Activated T-helper 9 cell treated with anti-CD3 and anti-CD28 coated beads, Interleukin-2, amount 50 U/mL, for 16 hours (primary cell): ENCODE data around the gene EGFL7.
A peak's percentile ranks its signal among the peaks of the same experiment; 100 is the strongest.
"Not testable (repeated sequence)": the region's sequence is repeated elsewhere in the genome, so short reads cannot be mapped to it uniquely, and the experiment has no call there.

Source experiments
- DNase-seq: peaks from one replicate; pipeline ENCODE4 v3.0.0-alpha.2; 2020; ENCODE audit warnings: low read depth

EGFL7 gene

DNA sequence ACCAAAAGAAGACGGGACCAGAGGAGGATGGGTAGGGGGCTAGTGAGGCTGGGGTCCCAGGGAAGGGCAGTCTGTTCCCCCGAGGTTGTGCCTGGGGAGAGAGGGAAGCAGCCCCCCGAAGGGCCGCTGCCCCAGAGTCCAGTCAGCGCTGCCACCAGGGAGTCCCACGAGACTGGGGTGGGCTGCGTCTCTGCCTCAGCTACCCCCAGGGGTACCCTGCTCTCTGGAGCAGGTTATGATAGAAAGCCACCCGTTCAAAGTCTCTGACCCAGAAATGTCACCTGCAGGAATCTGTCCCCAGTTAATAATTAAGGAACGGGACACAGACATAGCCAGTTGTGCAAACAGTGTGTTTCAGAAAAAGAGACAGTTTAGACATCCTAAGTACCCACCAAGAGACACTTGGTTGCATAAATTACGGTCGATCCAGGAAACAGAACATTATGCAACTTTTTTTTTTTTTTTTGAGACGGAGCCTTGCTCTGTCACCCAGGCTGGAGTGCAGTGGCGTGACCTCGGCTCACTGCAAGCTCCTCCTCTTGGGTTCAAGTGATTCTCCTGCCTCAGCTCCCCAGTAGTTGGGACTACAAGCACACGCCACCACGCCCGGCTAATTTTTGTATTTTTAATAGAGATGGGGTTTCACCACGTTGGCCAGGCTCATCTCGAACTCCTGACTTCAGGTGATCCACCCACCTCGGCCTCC lies 35.3 kb downstream of the EGFL7 start:
- no peak for DNase-seq

DNA sequence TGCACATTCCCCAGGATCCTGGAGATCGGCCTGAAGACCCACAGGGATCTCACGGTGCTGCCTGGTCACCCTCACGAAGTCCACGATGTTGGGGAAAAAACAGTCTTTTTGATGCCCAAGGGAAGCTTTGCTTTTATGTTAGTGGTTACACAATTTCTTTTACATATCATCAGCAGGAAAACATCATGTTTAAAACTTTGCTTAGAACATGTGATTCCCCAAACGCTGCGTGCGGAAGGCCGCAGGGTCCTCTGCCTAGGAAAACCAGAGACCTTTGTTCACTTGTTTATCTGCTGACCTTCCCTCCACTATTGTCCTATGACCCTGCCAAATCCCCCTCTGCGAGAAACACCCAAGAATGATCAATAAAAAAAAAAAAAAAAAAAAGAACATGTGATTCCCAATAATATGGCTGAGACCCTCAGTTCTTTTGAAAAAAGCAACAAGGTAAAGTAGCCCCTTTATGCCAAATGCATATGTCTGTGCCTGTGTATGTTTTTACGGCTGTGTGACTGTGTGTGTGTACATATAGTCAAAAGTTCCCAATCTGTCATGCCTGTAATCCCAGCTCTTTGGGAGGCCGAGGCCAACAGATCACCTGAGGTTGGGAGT lies 36.0 kb downstream of the EGFL7 start:
- no peak for DNase-seq

DNA sequence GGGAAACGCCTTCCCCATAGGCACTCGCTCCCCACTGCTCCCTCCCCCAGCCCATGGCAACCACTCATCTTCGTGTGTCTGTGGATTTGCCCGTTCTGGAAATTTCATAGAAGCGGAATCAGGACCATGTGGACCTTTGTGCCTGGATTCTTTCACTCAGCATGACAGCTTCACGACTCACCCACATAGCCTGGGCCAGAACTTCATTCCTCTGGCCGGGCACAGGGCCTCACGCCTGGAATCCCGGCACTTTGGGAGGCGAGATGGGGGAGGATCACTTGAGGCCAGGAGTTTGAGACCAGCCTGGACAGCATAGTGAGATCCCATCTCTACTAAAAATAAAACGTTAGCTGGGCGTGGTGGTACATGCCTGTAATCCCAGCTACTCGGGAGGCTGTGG lies 37.6 kb downstream of the EGFL7 start:
- no peak for DNase-seq

DNA sequence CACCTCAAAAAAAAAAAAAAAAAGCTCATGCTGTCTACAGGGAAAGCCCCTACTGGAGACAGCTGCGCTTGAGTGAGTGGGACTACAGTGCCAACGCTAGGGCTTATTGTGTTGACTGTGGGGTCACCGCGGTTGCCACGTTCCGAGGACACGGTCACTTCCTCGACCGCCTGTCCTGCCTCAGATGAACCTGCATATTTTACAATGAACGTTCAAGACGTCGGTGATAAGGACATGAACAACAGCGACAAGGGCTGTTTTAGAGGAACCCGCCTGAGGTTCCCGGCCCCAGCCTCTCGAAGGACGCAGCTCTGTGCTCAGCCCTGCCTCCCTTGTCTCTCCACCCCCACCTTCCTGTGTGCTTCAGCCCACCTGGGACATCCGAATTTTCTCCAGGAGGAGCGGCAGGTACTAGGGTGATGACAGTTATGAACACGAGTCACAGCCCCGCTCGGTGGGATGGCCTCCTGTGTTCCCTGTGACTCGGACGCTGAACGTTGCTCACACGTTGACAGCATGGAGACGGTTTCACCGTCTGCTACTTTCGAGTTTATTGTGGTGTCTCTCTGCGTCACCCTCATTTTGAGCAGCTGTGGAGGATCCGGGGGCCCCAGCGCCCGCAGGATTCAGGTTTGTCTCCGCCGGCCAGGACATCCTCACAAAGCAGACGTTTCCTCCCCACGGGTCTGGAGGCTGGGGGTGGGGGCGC lies 38.4 kb downstream of the EGFL7 start:
- peak; percentile 45 for DNase-seq

DNA sequence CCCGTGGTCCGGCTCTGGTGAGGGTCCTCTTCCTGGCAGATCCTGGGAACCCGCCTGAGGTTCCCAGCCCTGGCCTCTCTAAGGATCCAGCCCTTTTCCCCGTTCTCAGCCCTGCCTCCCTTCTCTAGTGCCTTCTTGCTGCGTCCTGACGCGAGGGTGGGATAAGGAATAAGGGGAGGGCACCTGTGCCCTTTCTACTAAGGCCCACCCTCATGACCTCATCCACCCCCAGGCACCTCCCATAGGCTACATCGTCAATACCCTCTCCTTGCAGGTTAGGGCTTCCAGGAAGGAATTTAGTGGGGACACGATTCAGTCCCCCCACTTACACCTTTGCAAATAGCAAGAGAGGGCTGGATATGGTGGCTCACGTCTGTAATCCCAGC lies 38.9 kb downstream of the EGFL7 start:
- DNase-seq, result no peak

DNA sequence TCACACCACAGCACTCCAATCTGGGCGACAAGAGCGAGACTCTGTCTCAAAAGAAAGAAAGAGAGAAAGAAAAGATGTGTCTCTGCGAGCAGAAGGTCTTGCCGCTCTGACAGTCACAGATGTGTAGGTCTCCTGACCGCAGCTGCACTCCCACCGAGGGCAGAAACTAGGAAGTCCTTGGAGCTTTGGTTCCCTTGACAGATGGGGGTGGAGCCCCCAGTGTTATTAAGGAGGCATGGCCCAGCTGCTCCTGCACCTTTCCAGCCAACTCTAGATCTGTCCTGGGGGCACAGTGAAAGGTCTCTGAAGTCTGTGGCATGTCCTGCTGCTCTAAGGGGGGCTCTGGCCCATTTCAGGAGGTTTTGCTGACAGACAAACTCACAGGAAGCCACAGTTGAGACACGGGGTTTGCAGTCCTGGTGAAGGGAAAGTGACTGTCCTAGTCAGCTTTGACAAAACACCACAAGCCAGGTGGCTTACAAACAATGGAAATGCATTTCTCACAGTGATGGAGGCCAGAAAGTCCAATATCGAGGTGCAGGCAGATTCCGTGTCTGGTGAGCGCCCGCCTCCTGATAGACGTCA lies 40.7 kb downstream of the EGFL7 start:
- no peak for DNase-seq

DNA sequence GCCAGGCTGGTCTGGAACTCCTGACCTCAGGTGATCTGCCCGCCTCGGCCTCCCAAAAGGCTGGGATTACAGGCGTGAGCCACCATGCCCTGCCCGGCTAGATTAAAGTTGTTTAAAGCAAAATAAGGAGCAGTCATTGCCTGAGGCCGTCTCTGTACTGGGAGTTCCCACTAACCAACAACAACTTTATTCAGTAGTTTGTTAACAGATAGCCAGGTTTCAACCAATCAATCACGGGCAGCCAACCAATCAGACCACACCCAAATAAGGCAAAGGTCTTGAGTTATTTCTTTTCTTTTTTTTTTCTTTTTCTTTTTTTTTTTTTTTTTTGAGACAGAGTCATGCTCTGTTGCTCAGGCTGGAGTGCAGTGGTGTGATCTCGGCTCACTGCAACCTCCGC lies 42.0 kb downstream of the EGFL7 start:
- DNase-seq, result not testable (repeated sequence)

DNA sequence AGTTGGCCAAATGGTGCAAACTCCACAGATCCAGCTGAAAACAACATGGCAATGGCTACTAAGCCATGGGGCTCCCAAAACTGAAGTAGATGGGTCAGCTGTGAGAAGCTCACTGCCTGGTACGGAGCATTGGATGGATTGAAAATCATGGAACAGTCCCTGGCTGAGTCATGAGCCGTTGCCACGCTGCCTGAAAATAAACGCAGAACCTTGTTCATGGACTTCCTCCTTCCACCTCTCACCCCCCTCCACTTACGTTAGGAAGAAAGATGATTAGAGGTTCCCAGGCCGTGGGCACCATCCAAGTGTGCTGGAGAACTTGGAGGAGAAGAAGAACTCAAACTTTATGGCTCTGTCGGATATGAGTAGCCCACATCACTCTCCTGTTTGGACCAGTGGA lies 42.8 kb downstream of the EGFL7 start:
- no peak for DNase-seq

DNA sequence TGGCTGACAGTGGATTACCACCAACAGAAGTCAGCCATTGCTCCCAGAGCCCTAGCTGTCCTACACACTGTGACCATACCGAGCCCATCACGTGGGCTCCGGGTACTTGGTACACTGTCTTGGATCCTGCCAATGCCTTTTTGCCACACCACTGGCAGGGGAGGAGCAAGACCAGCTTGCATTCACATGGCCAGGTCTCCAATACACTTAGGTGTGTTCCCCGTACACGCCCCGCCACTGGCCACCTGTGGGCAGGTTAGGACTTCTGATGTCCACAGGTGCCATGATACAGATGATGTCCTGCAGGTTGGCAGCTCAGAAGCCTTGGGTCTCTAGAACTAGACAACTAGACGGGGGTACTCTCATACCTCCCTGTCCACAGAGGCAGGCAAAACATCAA lies 44.3 kb downstream of the EGFL7 start:
- DNase-seq, result no peak

DNA sequence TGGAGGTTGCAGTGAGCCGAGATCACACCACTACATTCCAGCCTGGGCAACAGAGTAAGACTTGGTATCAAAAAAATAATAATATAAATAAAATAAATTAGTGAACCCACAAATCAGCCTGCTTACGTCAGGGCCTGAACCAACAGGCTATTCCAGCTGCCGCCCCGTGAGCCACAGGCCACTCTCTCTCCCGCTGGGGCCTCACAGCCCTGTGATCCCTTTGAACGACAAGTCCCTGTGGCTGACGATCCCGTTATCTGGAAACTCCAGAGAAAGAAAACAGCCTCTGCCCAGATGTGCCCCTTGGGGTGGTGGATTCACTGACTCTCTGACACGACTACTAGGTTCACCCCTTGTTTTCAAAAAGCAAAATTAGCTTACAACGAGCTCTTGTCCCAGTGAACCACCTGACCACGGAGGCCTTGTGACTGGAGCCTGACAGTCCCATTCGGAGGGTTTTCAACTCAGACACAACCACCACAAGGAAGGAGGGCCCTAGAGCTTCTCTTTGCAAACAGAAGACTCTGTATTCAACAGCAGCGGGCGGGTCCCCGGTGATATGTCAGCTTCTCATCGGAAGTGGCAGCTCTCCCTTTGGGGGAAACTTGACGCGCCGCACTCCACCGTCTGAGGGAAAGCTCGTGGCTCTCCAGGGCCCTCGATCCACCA lies 45.3 kb downstream of the EGFL7 start:
- DNase-seq, result no peak

DNA sequence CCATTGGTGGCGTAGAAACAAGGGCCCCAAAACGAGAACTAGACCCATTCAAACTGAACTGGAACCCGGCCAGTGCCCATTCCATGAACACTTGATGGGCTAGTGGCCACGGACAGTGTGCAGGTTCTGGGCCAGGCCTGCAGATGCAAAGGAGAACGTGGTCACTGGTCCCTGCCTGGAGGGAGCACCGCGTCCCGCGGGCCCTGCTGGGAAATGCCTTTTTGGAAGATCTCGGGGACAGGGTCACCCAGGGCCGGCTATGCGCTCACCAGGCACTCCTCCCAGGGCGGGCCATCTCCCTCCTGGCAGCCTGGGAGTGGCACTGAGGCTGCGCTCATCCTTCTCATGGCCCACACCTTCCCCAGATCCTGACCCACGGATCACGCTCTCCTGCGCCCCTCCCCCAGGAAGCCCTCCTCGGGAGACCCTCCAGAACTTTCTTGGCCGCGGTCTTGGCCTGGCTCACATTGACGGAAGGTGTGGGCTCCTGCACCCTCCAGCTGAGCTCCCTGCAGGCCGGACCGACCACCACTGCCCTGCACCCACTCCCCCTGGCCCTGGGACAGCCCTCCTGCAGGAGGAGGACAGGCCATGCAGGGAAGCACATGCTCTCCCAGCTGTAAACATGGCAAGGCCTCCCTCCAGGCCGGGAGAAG lies 46.9 kb downstream of the EGFL7 start:
- DNase-seq, result no peak

DNA sequence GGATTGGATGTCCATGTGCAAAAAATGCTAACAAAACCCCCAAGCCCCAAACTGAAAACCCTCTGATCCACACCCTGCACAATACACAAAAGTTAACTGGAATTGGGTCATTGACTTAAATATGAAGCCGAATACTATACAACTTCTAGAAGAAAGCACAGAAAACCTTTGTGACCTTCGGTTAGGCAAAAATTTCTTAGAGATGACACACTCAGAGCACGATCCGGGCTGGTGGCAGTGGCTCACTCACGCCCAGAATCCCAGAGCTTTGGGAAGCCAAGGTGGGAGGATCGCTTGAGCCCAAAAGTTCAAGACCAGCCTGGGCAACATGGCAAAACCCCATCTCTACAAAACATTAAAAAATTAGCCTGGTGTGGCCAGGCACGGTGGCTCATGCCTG lies 47.8 kb downstream of the EGFL7 start:
- no peak for DNase-seq

DNA sequence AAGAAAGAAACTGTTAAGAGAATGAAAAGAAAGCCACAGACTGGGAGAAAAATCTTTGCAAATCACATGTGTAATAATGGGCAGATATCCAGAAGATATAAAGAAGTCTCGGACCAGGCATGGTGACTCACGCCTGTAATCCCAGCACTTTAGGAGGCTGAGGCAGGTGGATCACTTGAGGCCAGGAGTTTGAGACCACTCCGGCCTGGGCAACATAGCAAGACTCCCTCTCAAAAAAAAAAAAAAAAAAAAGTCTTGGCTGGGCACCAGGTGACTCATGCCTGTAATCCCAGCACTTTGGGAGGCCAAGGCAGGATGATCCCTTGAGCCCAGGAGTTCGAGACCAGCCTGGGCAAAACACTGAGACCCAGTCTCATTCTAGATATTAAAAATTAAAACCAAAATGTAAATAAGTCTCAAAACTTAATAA lies 48.5 kb downstream of the EGFL7 start:
- not testable (repeated sequence) for DNase-seq

DNA sequence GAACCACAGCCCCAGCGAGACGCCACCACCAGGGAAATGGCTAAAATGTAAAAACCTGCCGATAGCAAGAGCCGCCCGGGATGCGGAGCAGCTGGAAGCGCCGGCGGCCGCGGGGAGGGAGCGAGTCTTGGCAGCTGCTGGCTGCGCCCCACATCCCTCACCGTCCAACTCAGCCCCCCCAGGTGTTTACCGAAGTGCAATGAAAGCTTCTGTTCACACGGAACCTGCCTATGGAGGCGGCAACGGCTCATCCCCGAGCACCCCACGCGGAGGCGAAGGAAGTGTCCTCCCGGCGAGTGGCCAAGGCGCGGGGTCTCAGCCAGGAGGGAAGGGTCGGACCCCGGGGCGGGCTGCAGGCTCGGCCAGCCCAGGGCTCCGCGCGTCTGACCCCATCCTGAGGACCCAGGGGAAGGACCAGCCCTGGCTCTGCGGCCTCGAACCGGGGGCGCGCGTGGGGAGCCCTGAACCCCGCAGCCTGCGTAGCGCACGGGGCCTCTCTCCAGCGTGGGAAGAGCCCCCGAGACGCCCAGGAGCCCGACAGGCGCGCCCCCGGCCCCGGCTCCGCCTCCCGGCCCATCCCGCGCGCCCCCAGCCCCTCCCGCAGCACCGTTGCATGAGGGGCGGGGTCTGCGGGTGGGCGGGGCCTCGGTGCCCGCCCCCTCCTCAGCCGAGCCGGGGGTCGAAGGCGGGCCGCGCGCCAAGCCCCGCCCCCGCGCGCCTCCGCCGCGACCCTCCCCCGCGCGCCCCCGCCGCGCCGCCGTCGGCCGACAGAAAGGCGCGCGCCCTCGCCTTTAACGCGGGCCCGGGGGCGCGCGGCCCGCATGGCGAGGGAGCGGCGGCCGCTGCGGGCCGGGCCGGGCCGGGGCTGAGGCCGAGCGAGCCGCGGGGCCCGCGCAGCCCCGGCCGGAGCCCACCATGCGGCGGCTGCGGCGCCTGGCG lies 49.3 kb downstream of the EGFL7 start, which contains the start of gene DIPK1B:
TSS of gene DIPK1B (plus strand) at position 822 of the 939 bp plus-strand sequence. CDS start at position 916, 94 bp downstream.
- no peak for DNase-seq

DNA sequence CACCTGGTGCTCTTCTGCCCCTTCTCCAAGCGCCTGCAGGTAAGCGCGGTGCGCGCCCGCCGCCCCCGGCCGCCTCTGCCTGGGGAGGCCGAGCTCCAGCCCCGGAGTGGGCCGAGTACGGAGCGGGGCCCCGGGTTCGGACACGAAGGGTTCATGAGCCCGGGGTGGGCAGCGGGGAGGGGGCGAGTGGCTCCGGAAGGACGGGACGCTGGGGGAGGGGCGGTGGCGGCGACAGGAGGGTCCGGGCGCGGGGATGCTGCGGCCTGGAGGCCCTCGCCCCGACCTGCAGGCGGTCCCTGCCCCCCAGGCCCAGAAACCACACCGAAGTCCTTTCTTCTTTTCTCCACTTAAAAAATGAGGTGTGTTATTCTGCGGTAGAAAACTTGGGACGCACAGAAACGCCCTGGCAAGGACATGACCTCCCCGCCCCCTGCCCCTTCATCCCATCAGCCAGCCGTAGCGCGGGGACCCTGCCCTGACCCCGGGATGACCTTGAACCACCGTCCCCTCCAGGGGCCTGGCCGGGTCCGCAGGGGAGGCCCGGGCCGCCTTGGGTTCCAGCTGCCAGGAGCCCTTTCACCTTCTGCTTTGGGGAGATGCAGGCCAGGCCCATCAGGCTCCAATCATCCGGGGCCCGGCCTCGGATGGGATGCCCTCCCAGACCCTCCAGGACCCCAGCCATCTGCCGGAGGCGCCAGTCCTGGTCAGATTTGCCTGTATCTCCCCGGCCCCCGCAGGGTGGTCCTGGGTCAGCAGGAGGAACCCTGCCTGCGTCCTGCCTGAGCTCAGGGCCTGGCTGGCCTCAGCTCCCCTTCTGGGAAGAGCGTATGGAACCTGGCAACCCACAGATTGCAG lies 50.2 kb downstream of the EGFL7 start:
- DNase-seq, result no peak

DNA sequence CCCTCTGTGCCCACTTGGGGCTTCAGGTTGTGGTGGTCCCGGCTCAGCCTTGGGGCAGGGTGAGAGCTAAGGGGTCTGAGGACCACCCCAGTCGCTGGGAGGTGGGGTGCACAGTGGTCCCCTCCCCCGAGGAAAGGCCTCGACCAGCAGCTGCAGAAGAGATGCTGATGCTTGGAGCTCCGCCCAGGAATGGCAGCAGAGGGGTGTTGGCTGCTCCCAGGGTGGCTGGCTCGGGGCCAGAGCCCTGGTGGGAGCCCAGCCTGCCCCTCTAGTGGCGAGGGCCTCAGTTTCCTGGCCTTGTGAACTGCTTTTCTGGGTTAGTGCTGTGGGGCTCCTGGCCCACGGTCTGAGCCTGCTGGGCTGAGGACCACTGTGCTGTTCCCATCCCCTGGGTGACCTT lies 50.8 kb downstream of the EGFL7 start:
- no peak for DNase-seq

DNA sequence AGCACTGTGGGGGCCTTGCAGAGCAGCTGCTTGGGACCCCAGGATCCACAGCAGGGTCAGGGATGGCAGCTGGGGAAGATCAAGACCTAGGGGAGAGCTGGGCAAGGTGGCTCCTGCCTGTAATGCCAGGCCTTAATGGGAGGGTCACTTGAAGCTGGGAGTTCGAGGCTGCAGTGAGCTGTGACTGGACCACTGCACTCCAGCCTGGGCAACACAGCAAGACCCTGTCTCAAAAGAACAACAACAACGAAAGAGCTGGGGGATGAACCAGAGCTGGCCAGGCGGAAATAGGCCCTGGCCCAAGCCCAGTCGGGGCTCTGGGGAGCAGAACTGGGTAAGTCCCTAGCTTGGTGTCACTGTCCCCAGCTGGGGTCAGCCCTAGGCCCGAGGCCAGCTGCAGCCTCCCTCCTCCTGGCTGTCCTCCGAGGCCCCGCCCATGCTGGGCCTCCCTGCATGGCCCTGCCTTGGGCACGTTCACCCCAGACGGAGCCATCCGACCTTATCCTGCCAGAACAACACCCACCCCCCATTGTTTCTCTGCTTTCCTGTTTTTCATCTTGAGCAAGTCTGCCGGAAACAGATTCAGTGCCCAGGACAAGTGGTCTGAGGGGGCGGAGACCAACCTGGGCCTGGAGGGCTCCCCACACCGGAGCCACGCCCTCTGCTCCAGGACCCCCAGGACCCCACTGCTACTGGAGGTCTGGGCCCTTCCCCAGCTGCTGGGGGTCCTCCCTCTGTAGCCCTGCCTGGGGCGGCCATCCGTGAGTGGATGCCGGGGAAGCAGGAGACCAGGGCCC lies 51.6 kb downstream of the EGFL7 start:
- DNase-seq, result no peak

DNA sequence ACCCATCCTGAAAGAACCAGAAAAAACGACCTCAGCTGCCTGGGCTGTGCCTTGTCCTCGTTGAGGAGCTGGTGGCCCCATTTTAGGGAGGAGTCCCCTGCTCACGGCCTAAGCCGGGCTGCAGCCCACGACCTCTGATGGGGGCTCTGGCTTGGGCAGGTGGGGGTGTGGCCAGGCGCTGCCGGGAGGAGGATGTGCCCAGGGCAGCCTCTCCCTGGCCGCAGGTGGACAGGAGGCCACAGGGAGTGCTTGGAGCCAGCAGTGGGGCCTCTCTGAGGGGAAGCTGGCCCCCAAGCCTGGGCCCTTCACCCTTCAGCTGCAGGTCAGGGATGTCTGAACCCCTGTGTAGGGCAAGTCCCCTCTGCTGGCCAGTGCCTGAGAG lies 52.2 kb downstream of the EGFL7 start:
- no peak for DNase-seq

DNA sequence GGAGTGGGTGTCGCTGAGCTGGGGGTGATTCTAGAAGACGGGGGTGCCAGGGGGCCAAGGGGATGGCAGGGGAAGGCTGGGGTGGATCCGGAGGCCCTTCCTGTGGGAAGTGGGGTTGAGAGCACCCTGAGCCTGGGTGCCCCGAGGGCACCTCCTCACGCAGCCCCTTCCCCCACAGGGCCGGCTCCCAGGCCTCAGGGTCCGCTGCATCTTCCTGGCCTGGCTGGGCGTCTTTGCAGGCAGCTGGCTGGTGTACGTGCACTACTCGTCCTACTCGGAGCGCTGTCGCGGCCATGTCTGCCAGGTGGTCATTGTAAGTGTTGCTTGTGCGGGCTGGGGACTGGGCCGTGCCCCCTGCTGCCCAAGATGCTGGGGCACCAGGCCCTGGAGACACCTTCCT lies 54.7 kb downstream of the EGFL7 start:
- DNase-seq, result no peak
